Caco-2 (cell line): Measurements from ENCODE around the gene BAZ2B. TPM values are rescaled to one million over a fixed set of nuclear protein-coding genes. Genes with fewer than 3 reads are reported as not detected.

Source experiments
- BruUV-seq: library from RNA; stranded (reverse); fragments of 400-500 nt; replicated peaks from 2 replicates; lab custom pipeline; 2021; lab: Mats Ljungman, UMichigan
- CTCF ChIA-PET: fragments of 300-600 bp; sonication (Branson Sonifier 250); formaldehyde crosslinking; loops from one replicate; lab custom pipeline; 2022; ENCODE audit warnings: antibody characterized with exemption; lab: Charles Lee
- POLR2A ChIA-PET: fragments of 300-600 bp; sonication (Branson Sonifier 250); formaldehyde crosslinking; loops from one replicate; lab custom pipeline; 2022; ENCODE audit warnings: antibody characterized with exemption; lab: Charles Lee
- DNase-seq, 2 experiments: peaks; one replicate each; pipeline versions ENCODE4 v3.0.0 to v3.0.0-alpha.2; 2020 to 2022
- H3K27me3 ChIP-seq: replicated peaks from 2 replicates; pipeline ENCODE4 v1.6.0; 2011; ENCODE audit warnings: low read length; ENCODE audit not compliant: control insufficient read depth, insufficient read depth
- H3K36me3 ChIP-seq: 2 replicates; pipeline ENCODE4 v1.5.1; 2011; ENCODE audit warnings: low read length; ENCODE audit not compliant: control insufficient read depth, insufficient read depth
- H3K4me1 ChIP-seq: fragments of 250-450 bp; sonication (Bioruptor Pico); 2 replicates; pipeline ENCODE4 v1.5.1; 2020; ENCODE audit warnings: mild to moderate bottlenecking
- H3K4me3 ChIP-seq: 2 replicates; pipeline ENCODE4 v1.5.1; 2011; ENCODE audit warnings: low read depth, mild to moderate bottlenecking, control low read depth, low read length
- H3K9me3 ChIP-seq: fragments of 250-450 bp; sonication (Bioruptor Pico); 2 replicates; pipeline ENCODE4 v1.5.1; 2020; ENCODE audit warnings: mild to moderate bottlenecking, moderate library complexity
- H3K27ac Mint-ChIP-seq: one replicate; pipeline ENCODE4 v1.8.0; 2022; ENCODE audit warnings: mixed read lengths; ENCODE audit not compliant: unreplicated experiment
- H3K27me3 Mint-ChIP-seq: one replicate; pipeline ENCODE4 v1.8.0; 2022; ENCODE audit warnings: mixed read lengths; ENCODE audit not compliant: insufficient read depth, unreplicated experiment
- H3K36me3 Mint-ChIP-seq: one replicate; pipeline ENCODE4 v1.8.0; 2022; ENCODE audit warnings: mild to moderate bottlenecking, mixed read lengths; ENCODE audit not compliant: insufficient read depth, unreplicated experiment
- H3K4me1 Mint-ChIP-seq: one replicate; pipeline ENCODE4 v1.8.0; 2022; ENCODE audit warnings: low read depth, mixed read lengths; ENCODE audit not compliant: unreplicated experiment
- H3K4me3 Mint-ChIP-seq: one replicate; pipeline ENCODE4 v1.8.0; 2022; ENCODE audit warnings: mild to moderate bottlenecking, moderate library complexity, mixed read lengths; ENCODE audit not compliant: unreplicated experiment
- H3K9me3 Mint-ChIP-seq: one replicate; pipeline ENCODE4 v1.8.0; 2022; ENCODE audit warnings: mixed read lengths; ENCODE audit not compliant: unreplicated experiment
- intact Hi-C: fragments of 100-400 bp; cut with micrococcal nuclease; formaldehyde crosslinking; loops from one replicate; pipeline ENCODE4 v1.10.0; 2022; ENCODE audit not compliant: unreplicated experiment
- total RNA-seq: library from RNA; stranded (reverse); gene quantifications from 2 replicates; pipeline ENCODE4 v1.2.3, GENCODE V29; 2022
- TF ChIP-seq, protein P1 (sequence below), 2 experiments: fragments of 200-600 bp in 1 of 2; IDR thresholded peaks; 1 replicate in 1 of 2; 2 replicates in 1 of 2; pipeline versions ENCODE4 v1.5.1 to v1.8.0; 2011 to 2022; ENCODE audit warnings: antibody characterized with exemption in 1 of 2, control low read depth in 1 of 2, inconsistent platforms in 1 of 2, low read depth in 1 of 2, low read length in 1 of 2, mild to moderate bottlenecking in 1 of 2, moderate library complexity in 1 of 2; ENCODE audit not compliant: insufficient read depth in 1 of 2, severe bottlenecking in 1 of 2, unreplicated experiment in 1 of 2

The BAZ2B gene
- total RNA-seq, 1 experiment from 2014 or later = 32.9 TPM

DNA sequence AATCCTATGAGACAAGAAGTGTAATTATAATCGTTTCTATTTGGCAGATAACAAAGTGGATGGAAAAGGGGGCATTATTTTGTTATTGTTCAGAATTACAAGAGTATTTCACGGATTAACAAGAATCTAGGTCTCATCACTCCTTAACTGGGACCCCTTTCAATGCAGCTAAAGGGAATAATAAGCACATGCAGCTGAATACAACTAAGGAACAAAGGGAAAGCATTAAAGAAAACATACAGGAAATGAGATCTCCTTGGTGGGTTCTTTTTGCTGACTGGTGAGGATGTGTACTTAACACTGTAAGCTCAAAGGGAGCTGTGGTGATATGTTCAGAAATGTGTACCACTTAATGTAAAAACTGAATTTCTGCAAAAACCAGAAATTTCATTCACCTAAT lies 189.3 kb downstream of the BAZ2B start:
- no peaks in the 10 kb centered on the region for H3K4me1 Mint-ChIP-seq
- no peak overlapping the region for H3K27ac Mint-ChIP-seq
- ChIA-PET POLR2A (no interaction called here), CTCF (no interaction called here)
- H3K9me3 ChIP-seq = peaks cover 6% of the 10 kb centered on the region; the same call in 1 of the 2 replicates
- no peaks in the 10 kb centered on the region for H3K27me3 ChIP-seq
- no peak for DNase-seq
- H3K9me3 Mint-ChIP-seq = peaks cover 3% of the 10 kb centered on the region
- intact Hi-C loops = no loop called here
- no peaks in the 10 kb centered on the region for H3K4me1 ChIP-seq
- no peaks in the 10 kb centered on the region for H3K27me3 Mint-ChIP-seq
- H3K4me3 ChIP-seq = no peak overlapping the region
- BruUV-seq = no TSS peak
- H3K36me3 Mint-ChIP-seq = peaks cover 5% of the 10 kb centered on the region
- H3K36me3 ChIP-seq = no peaks in the 10 kb centered on the region
- TF ChIP-seq, protein P1, sequence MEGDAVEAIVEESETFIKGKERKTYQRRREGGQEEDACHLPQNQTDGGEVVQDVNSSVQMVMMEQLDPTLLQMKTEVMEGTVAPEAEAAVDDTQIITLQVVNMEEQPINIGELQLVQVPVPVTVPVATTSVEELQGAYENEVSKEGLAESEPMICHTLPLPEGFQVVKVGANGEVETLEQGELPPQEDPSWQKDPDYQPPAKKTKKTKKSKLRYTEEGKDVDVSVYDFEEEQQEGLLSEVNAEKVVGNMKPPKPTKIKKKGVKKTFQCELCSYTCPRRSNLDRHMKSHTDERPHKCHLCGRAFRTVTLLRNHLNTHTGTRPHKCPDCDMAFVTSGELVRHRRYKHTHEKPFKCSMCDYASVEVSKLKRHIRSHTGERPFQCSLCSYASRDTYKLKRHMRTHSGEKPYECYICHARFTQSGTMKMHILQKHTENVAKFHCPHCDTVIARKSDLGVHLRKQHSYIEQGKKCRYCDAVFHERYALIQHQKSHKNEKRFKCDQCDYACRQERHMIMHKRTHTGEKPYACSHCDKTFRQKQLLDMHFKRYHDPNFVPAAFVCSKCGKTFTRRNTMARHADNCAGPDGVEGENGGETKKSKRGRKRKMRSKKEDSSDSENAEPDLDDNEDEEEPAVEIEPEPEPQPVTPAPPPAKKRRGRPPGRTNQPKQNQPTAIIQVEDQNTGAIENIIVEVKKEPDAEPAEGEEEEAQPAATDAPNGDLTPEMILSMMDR (IDR thresholded peaks at IDR 0.05; ENCODE audit: insufficient read depth in 1 of 2, low read depth in 1 of 2, low read length in 1 of 2, severe bottlenecking in 1 of 2, unreplicated experiment in 1 of 2) = no peak
- H3K4me3 Mint-ChIP-seq = no peak overlapping the region

DNA sequence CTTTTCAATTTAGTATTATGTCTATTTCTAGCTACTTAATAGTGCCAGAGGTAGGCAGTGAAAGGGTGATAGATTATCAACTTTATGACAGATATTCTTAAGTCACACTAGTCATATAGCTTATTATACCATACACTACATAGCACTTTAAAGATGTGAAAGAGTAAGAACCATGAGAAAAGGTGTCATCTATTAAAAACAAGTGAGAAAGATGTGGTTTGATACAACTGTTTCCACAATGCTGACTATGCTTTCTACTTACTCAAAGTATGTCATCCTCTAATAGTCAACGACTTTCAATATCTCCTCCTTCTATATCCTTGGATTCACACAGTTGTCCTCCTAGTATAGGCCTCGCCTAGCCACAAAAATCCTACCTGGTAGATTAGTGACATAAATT lies 196.9 kb downstream of the BAZ2B start:
- Mint-ChIP-seq H3K9me3 (peaks cover 10% of the 10 kb centered on the region), H3K4me3 (no peak overlapping the region), H3K27me3 (no peaks in the 10 kb centered on the region), H3K36me3 (no peaks in the 10 kb centered on the region), H3K27ac (no peak overlapping the region), H3K4me1 (no peaks in the 10 kb centered on the region)
- no TSS peak for BruUV-seq
- H3K36me3 ChIP-seq = no peaks in the 10 kb centered on the region
- no peaks in the 10 kb centered on the region for H3K4me1 ChIP-seq
- no peak for DNase-seq
- TF ChIP-seq, protein P1 (IDR thresholded peaks at IDR 0.05; ENCODE audit: insufficient read depth in 1 of 2, low read depth in 1 of 2, low read length in 1 of 2, severe bottlenecking in 1 of 2, unreplicated experiment in 1 of 2) = no peak
- H3K9me3 ChIP-seq = peaks cover 6% of the 10 kb centered on the region; the same call in 1 of the 2 replicates
- intact Hi-C loops = no loop called here
- CTCF ChIA-PET = no interaction called here
- no peaks in the 10 kb centered on the region for H3K27me3 ChIP-seq
- no peak overlapping the region for H3K4me3 ChIP-seq
- POLR2A ChIA-PET = no interaction called here

DNA sequence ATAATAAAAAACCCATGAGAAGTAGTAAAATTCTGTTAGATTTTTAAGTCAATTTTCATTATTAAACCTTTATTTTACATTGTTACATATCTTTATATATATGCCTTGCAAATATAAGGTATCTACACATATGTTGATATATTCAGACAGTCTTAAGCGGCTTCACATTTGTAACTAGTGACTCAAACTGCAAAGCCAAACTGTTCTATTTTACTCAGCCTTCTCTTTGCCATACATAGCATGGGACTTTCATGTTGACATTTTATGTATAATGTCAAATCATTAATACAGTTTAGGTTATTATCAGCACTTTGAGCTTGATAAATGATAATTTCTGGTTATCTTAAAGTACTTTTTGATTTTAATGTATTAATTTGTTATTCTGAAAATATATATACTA lies 204.9 kb downstream of the BAZ2B start:
- POLR2A ChIA-PET = no interaction called here
- H3K27me3 ChIP-seq = no peaks in the 10 kb centered on the region
- intact Hi-C loops = no loop called here
- H3K36me3 Mint-ChIP-seq = no peaks in the 10 kb centered on the region
- BruUV-seq = no TSS peak
- DNase-seq = no peak
- no peak overlapping the region for H3K4me3 ChIP-seq
- no peak overlapping the region for H3K4me3 Mint-ChIP-seq
- CTCF ChIA-PET = no interaction called here
- no peaks in the 10 kb centered on the region for H3K27me3 Mint-ChIP-seq
- H3K9me3 ChIP-seq = no peaks in the 10 kb centered on the region
- no peaks in the 10 kb centered on the region for H3K4me1 ChIP-seq
- H3K36me3 ChIP-seq = no peaks in the 10 kb centered on the region
- TF ChIP-seq, protein P1 (IDR thresholded peaks at IDR 0.05; ENCODE audit: insufficient read depth in 1 of 2, low read depth in 1 of 2, low read length in 1 of 2, severe bottlenecking in 1 of 2, unreplicated experiment in 1 of 2) = no peak
- H3K9me3 Mint-ChIP-seq = no peaks in the 10 kb centered on the region
- no peaks in the 10 kb centered on the region for H3K4me1 Mint-ChIP-seq
- no peak overlapping the region for H3K27ac Mint-ChIP-seq
